ENCODE measurements around the gene SCNN1B. TPM values are rescaled to one million over a fixed set of nuclear protein-coding genes. Genes with fewer than 3 reads are reported as not detected.

SCNN1B gene
- total RNA-seq, 2 donors from 2014 or later = 9.2 to 11.8 TPM

GRCh38 chr16:23420011-23420410 is 117.9 kb downstream of the SCNN1B start:
- no peaks in the 10 kb centered on the region for H3K36me3 ChIP-seq
- H3K27ac ChIP-seq = no peak overlapping the region
- WGBS = 93% methylated on average over 5 of the region's 5 CpGs
- TF ChIP-seq CTCF (IDR thresholded peaks at IDR 0.05) (no peak), POLR2AphosphoS5 (IDR thresholded peaks at IDR 0.05) (no peak), POLR2A (IDR thresholded peaks at IDR 0.05) (no peak)
- intact Hi-C loops (cut with DNase I) = no loop called here
- H3K4me3 ChIP-seq = no peak overlapping the region
- peaks cover 12% of the 10 kb centered on the region for H3K4me1 ChIP-seq (replicated peaks)
- DNase-seq (ENCODE audit: low spot score) = no peak
- no peaks in the 10 kb centered on the region for H3K27me3 ChIP-seq (replicated peaks; ENCODE audit: insufficient read depth)
- H3K9me3 ChIP-seq = no peaks in the 10 kb centered on the region

- TF ChIP-seq POLR2A (IDR thresholded peaks at IDR 0.05) = no peak
- peak; percentile 99 for TF ChIP-seq POLR2AphosphoS5 (IDR thresholded peaks at IDR 0.05)
- no peak for TF ChIP-seq CTCF (IDR thresholded peaks at IDR 0.05)
- no peaks in the 10 kb centered on the region for H3K9me3 ChIP-seq
- intact Hi-C loops (cut with DNase I) = no loop called here
- H3K4me1 ChIP-seq (replicated peaks) = peaks cover 12% of the 10 kb centered on the region
- H3K27ac ChIP-seq = peak overlapping the region; percentile 94
- no peaks in the 10 kb centered on the region for H3K36me3 ChIP-seq
- WGBS = 10% methylated on average over 11 of the region's 11 CpGs
- no peak overlapping the region for H3K4me3 ChIP-seq
- DNase-seq (ENCODE audit: low spot score) = peak; percentile 95
- no peaks in the 10 kb centered on the region for H3K27me3 ChIP-seq (replicated peaks; ENCODE audit: insufficient read depth)
Observed at GRCh38 chr16:23423496-23424049, 121.5 kb downstream of the SCNN1B start.

- intact Hi-C loops (cut with DNase I) = no loop called here
- 28% methylated on average over 14 of the region's 14 CpGs for WGBS
- DNase-seq (ENCODE audit: low spot score) = peak; percentile 95
- H3K4me1 ChIP-seq (replicated peaks) = peaks cover 12% of the 10 kb centered on the region
- H3K4me3 ChIP-seq = no peak overlapping the region
- peak overlapping the region; percentile 94 for H3K27ac ChIP-seq
- H3K9me3 ChIP-seq = no peaks in the 10 kb centered on the region
- TF ChIP-seq POLR2A (IDR thresholded peaks at IDR 0.05) (no peak), POLR2AphosphoS5 (IDR thresholded peaks at IDR 0.05) (peak; percentile 96)
- no peaks in the 10 kb centered on the region for H3K36me3 ChIP-seq
- no peaks in the 10 kb centered on the region for H3K27me3 ChIP-seq (replicated peaks; ENCODE audit: insufficient read depth)
Observed at GRCh38 chr16:23424292-23424958, 122.3 kb downstream of the SCNN1B start.

GRCh38 chr16:23428351-23428750 is 126.2 kb downstream of the SCNN1B start:
- intact Hi-C loops (cut with DNase I) = no loop called here
- no peaks in the 10 kb centered on the region for H3K9me3 ChIP-seq
- no peak for DNase-seq (ENCODE audit: low spot score)
- H3K4me3 ChIP-seq = no peak overlapping the region
- peaks cover 12% of the 10 kb centered on the region for H3K4me1 ChIP-seq (replicated peaks)
- peaks cover 7% of the 10 kb centered on the region in 2 donors for H3K36me3 ChIP-seq
- H3K27me3 ChIP-seq (replicated peaks; ENCODE audit: insufficient read depth) = no peaks in the 10 kb centered on the region
- no peak overlapping the region for H3K27ac ChIP-seq
- 61% methylated on average over 2 of the region's 2 CpGs for WGBS
- no peak for TF ChIP-seq POLR2AphosphoS5 (IDR thresholded peaks at IDR 0.05)
- TF ChIP-seq POLR2A (IDR thresholded peaks at IDR 0.05) = no peak

Other genes starting within 250 kb of the SCNN1B start
- 10 to 100 TPM; 16.2 to 67.3 TPM for gene USP31, start 152.8 kb upstream of the SCNN1B start, total RNA-seq
- 10 to 100 TPM in 1 of 2 donors, 1 to 10 TPM in 1; 8.6 to 11.1 TPM for gene SCNN1G, start 119.6 kb upstream of the SCNN1B start, total RNA-seq
- 10 to 100 TPM; 34.0 to 35.3 TPM for gene COG7, start 150.9 kb downstream of the SCNN1B start, total RNA-seq
- 100 to 1,000 TPM in 1 of 2 donors, 10 to 100 TPM in 1; 75.7 to 105 TPM for gene GGA2, start 208.2 kb downstream of the SCNN1B start, total RNA-seq